ENCODE measurements around the gene DYNLT2.

DNA sequence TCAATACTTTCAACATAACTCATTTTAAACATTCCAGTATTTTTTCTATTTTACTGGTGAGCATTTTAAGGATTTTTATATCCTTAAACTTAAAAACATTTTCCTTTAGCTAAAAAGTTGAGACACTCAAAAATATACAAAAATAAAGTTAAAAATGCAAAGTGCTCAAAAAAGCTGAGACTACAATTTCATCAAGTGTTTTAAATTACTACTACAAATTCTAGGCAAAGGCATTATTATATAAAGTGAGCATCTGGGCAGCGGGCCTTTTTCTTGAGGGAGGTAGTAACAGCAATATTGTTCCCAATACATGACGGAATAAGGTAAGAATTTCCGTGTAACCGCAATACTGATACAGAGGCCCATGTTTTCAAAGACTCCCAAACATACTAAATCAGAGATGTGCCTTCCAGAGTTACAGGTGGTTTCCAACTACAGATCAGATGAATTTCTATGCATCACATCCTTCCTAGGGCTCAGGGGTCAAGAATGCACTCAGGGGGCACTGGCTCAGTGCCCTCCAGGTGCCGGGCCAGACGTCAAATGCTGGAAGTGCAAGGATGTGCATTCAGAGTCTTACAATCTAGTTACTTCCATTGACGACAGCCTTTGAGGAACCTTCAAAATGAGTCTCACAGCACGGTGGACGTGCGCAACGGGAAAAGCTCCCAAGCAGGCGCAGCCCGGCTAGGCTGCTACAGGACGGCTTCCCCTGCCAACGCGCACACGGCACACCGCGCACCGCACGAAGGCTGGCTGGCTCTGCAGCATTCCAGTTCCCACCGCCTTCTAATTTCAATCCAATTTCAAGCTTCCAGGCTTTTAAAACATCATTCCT is 28.8 kb downstream of the DYNLT2 start:
- no peak for TF ChIP-seq POLR2A (IDR thresholded peaks at IDR 0.05)
- TF ChIP-seq, protein P1, sequence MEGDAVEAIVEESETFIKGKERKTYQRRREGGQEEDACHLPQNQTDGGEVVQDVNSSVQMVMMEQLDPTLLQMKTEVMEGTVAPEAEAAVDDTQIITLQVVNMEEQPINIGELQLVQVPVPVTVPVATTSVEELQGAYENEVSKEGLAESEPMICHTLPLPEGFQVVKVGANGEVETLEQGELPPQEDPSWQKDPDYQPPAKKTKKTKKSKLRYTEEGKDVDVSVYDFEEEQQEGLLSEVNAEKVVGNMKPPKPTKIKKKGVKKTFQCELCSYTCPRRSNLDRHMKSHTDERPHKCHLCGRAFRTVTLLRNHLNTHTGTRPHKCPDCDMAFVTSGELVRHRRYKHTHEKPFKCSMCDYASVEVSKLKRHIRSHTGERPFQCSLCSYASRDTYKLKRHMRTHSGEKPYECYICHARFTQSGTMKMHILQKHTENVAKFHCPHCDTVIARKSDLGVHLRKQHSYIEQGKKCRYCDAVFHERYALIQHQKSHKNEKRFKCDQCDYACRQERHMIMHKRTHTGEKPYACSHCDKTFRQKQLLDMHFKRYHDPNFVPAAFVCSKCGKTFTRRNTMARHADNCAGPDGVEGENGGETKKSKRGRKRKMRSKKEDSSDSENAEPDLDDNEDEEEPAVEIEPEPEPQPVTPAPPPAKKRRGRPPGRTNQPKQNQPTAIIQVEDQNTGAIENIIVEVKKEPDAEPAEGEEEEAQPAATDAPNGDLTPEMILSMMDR (IDR thresholded peaks at IDR 0.05) = no peak

Measured in testis (tissue), 2 donors.